Stimulated activated CD4-positive, alpha-beta T cell treated with anti-CD3 and anti-CD28 coated beads, Interleukin-15, amount 100 ng/mL, for 24 hours (primary cell): ENCODE data around the gene GPR33.
"Not testable (repeated sequence)": the region's sequence is repeated elsewhere in the genome, so short reads cannot be mapped to it uniquely, and the experiment has no call there.

ENCODE experiments used
- DNase-seq: peaks from one replicate; pipeline ENCODE4 v3.0.0-alpha.2; 2020

GPR33 gene

DNA sequence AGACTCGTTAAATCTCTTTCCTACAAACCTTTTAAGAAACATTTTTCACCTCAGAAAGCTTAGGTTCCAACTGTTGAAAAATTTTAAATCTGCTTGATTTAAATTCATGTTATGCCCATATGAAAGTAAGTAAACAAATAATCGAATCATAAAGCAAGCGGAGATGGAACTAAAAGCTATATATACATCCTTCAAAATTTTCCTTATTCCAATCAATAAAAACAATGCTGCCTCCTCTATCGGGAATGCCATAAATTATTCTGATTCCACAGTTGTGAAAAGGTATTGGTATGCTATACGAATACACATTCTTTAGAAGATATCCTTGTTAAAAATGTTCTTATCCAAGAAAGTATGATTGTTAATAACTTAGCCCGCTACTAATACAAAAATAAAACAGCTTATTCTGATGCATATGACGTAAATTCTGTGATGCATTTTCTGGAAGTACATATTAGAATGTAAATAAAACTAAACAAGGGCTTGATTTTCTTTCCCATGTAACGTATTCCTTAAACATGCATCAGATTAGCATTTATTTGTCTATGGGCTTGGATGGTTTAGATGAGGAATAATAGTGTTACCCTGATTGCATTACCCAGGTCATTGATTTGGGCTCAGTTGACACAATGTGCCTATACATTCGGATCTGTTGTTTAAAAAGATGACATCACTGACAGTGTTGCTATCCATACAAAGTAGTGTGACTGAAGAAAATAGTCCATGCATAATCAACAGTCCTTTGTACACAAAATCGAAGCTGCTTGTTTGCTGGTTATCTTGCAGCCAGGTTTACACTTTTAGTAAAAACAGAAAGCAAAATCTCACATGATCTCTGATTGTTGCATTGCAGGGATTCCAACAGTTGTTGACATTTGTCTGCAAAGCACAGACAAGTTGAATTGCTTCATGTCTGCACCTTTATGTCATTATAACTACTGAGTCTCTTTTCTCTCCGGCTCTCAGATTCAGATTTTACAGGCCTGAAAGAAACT lies 29.9 kb downstream of the GPR33 start:
- no peak for DNase-seq

DNA sequence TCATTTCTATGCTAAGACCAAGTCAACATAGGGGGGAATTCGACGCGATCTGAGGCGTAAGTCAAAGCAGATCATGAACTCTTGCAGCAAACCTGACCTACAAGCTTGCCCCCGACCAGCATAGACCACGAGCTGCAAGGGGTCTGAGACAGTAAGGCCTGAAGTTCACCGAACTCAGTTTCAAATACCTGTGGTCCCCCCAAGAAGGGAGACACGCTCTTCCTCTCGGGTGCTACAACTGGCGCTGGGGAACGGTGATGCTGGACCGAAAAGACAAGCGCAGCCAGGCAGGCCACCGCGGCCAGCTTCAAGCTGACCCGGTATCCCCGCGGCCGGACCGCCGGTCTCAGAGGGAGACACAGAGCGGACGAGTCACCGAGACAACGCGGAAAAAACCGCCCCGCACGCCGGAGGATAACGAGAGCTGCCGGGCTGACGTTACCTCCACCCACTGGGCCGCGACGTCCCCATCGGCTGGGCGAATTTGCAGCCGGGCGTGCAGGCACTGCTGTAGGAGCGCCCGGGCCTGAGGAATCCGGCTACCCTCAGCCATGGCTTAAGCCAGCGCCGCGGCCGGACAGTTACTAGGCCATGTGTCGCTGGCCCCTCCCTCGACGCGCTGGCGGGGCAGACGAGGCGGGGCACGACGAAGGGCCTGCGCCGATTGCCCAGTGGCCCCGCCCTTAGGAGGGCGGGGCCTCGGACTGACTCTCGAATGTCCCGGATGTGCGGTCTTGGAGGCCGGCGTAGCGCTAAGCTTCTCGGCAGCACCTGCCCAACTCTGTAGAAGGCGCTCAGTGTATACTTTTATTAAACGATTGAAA lies 30.8 kb downstream of the GPR33 start, which contains the start of gene DTD2:
Gene DTD2 (minus strand): TSS at position 666 of the 824 bp plus-strand sequence. CDS start 113 bp downstream, at position 553.
- peak; percentile 93 for DNase-seq

DNA sequence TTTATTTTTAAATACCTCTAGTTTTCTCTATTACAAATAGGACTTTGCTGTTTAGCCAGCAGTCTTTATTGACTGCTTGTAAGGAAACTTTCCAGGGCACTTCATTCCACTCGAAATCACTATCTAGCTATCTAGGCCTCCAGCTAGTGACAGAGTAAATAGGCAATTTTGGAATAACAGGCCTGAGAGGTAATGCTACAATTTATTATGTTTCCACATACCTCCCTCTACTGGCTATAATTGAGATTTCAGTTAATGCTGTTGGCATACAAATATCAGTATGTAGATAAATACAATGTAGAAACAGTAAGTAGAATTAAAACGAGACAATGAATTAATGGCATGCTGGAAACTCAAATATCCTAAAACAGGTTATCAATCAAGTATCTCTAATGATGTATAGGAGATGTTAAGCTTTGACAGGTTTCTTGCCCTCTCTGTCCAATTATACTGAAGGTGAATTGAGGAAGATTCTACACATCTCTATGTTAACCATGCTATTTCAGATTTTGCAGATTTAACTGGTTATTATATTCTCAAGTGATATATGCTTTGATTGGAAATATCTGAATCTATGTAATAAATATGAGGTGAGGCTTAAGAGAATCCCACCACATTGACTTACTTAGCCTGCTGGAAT lies 37.7 kb downstream of the GPR33 start:
- no peak for DNase-seq

- no peak for DNase-seq
Observed at GRCh38 chr14:31449136-31449535, 38.7 kb downstream of the GPR33 start.

DNA sequence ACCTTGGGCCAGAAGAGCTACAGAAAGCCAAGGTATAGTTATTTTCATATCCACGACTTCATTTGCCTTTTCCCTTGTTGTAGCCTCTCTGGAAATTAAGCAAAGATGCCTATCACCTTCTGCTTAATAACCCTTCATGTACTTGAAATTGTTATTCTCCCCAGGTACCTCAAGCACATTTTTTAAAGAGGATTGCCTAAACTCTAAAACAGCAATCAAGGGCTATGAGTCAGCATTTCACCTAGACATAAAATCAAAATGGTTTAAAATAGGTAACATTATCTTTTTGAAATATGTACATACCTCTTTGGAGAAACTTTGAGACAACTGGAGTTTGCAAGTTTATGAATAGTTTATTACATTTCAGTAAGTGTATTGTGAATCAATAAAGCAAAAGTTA lies 42.1 kb downstream of the GPR33 start:
- no peak for DNase-seq

GRCh38 chr14:31442284-31442683 lies 45.6 kb downstream of the GPR33 start:
- no peak for DNase-seq

- no peak for DNase-seq
Observed at GRCh38 chr14:31441273-31442111, 46.3 kb downstream of the GPR33 start.

DNA sequence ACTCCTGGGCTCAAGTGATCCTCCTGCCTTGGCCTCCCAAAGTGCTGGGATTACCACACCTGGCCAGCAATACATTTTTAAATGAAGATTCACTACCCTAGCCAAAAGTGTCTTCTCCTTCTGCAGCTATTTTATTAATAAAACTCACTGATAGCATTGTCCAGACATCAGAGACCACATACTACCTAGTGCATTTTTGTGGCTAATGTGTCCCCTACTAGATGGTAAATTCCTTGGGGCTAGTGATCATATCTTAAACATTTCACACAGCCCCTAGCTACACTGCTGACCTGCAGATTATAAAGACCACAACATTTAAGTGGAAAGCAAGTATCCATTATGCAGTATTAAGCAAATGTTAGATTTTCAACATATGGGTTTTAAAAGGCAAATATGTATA lies 47.6 kb downstream of the GPR33 start:
- DNase-seq = no peak

DNA sequence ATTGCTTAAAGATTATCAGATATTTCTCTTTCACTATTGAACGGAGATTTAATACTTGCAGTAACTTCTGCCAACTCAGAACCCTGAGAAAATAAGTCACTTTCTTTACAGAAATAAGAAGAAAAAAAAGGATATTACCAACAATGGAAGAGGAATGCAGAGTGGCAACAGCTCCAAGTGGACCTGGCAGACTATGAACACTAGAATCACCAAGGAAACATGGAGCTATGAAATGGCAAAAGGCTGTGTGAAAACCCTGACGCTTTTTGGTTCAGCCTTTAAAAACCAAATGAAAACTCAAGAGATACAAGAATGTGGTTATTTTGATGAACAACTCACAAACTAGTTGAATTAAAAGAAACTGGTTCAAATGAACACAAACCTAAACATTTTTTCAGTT lies 48.3 kb downstream of the GPR33 start:
- DNase-seq = no peak

GRCh38 chr14:31437045-31437691 lies 50.7 kb downstream of the GPR33 start:
- DNase-seq = not testable (repeated sequence)

DNA sequence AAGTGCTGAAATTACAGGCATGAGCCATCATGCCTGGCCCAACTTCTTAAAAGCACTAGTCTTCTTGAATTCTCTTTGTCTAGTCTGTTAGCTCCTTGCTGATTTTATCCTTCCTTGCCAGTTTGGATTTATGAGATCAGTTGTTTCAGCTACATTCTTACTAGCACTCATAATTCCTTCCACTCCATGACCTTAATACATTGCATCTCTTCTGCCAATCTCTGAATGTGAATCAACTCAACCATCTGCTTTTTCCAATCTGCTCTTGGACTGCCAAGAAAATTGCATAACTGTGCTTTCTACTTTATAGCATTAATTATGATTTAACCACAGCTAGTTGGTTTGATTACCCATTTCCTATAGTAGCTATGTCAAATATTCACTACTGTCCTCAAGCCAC lies 52.6 kb downstream of the GPR33 start:
- DNase-seq = no peak
